WTC11 (cell line): Measurements from ENCODE around the gene NLRC4. TPM values are rescaled to one million over a fixed set of nuclear protein-coding genes. Genes with fewer than 3 reads are reported as not detected.
"Not testable (repeated sequence)": the region's sequence is repeated elsewhere in the genome, so short reads cannot be mapped to it uniquely, and the experiment has no call there.

Source experiments
- ATAC-seq: fragments of 200-7000 bp; cut with Tn5 transposase; 2 replicates; pipeline ENCODE4 v1.10.0; 2021; ENCODE audit warnings: mild to moderate bottlenecking, moderate library complexity
- CTCF ChIA-PET: fragments of 300-600 bp; sonication (Branson Sonifier 250); formaldehyde crosslinking; loops from one replicate; lab custom pipeline; 2021; ENCODE audit warnings: antibody characterized with exemption; lab: Charles Lee
- POLR2A ChIA-PET: fragments of 350-600 bp; sonication (Branson Sonifier 250); formaldehyde crosslinking; loops from one replicate; lab custom pipeline; 2021; ENCODE audit warnings: antibody characterized with exemption; lab: Charles Lee
- DNase-seq: peaks from one replicate; pipeline ENCODE4 v3.0.0; 2021; ENCODE audit warnings: low spot score
- H3K27ac Mint-ChIP-seq: 2 replicates; pipeline ENCODE4 v1.8.0; 2021; ENCODE audit warnings: mixed read lengths
- H3K27me3 Mint-ChIP-seq: 2 replicates; pipeline ENCODE4 v1.8.0; 2021; ENCODE audit warnings: low read depth, mild to moderate bottlenecking, moderate library complexity, mixed read lengths
- H3K36me3 Mint-ChIP-seq: 2 replicates; pipeline ENCODE4 v1.8.0; 2021; ENCODE audit warnings: mixed read lengths
- H3K4me1 Mint-ChIP-seq: 2 replicates; pipeline ENCODE4 v1.8.0; 2022; ENCODE audit warnings: mixed read lengths
- H3K4me3 Mint-ChIP-seq: 2 replicates; pipeline ENCODE4 v1.8.0; 2021; ENCODE audit warnings: mild to moderate bottlenecking, moderate library complexity, mixed read lengths
- H3K9me3 Mint-ChIP-seq: 2 replicates; pipeline ENCODE4 v1.8.0; 2021; ENCODE audit warnings: mixed read lengths
- ATF1 ChIP-seq: sonication (generic); formaldehyde crosslinking; IDR thresholded peaks from 2 replicates; pipeline ENCODE4 v1.8.1; 2023; ENCODE audit warnings: mild to moderate bottlenecking, moderate library complexity, missing genetic modification reagents
- CBFB ChIP-seq: sonication (generic); formaldehyde crosslinking; IDR thresholded peaks from 2 replicates; pipeline ENCODE4 v1.8.1; 2022; ENCODE audit warnings: mild to moderate bottlenecking, low read depth, missing genetic modification reagents
- CREB1 ChIP-seq: sonication (generic); formaldehyde crosslinking; IDR thresholded peaks from 2 replicates; pipeline ENCODE4 v1.8.0; 2023; ENCODE audit warnings: mild to moderate bottlenecking, missing genetic modification reagents
- ETV6 ChIP-seq: sonication (generic); formaldehyde crosslinking; IDR thresholded peaks from 2 replicates; pipeline ENCODE4 v1.8.1; 2022; ENCODE audit warnings: mild to moderate bottlenecking, missing genetic modification reagents
- GABPB1 ChIP-seq: sonication (generic); formaldehyde crosslinking; IDR thresholded peaks from 2 replicates; pipeline ENCODE4 v1.8.1; 2023; ENCODE audit warnings: mild to moderate bottlenecking, missing genetic modification reagents
- GRHL2 ChIP-seq: fragments of 250-450 bp; sonication (Bioruptor Pico); IDR thresholded peaks from 2 replicates; pipeline ENCODE4 v1.8.0; 2022; ENCODE audit warnings: mild to moderate bottlenecking, moderate library complexity; ENCODE audit not compliant: insufficient replicate concordance, severe bottlenecking
- SMAD3 ChIP-seq: sonication (generic); formaldehyde crosslinking; IDR thresholded peaks from 2 replicates; pipeline ENCODE4 v1.8.0; 2022; ENCODE audit warnings: missing genetic modification reagents, mild to moderate bottlenecking, borderline replicate concordance
- ZNF121 ChIP-seq: sonication (generic); formaldehyde crosslinking; IDR thresholded peaks from 2 replicates; pipeline ENCODE4 v1.8.0; 2023; ENCODE audit warnings: missing genetic modification reagents
- ZNF396 ChIP-seq: fragments of 250-450 bp; sonication (Bioruptor Pico); IDR thresholded peaks from 2 replicates; pipeline ENCODE4 v1.8.0; 2021; ENCODE audit warnings: mild to moderate bottlenecking, moderate library complexity, borderline replicate concordance
- ZNF671 ChIP-seq: fragments of 250-450 bp; sonication (Bioruptor Pico); IDR thresholded peaks from 2 replicates; pipeline ENCODE4 v1.8.0; 2021; ENCODE audit warnings: mild to moderate bottlenecking
- total RNA-seq: library from RNA; stranded (reverse); gene quantifications from 3 replicates; pipeline ENCODE4 v1.2.3, GENCODE V29; 2021
- TF ChIP-seq, protein P1 (sequence below): fragments of 250-450 bp; sonication (Bioruptor Pico); IDR thresholded peaks from 2 replicates; pipeline ENCODE4 v1.9.0; 2021; ENCODE audit warnings: mild to moderate bottlenecking, borderline replicate concordance
- TF ChIP-seq, protein P2 (sequence below): sonication (generic); formaldehyde crosslinking; IDR thresholded peaks from 2 replicates; pipeline ENCODE4 v1.8.0; 2022; ENCODE audit warnings: mild to moderate bottlenecking, missing genetic modification reagents
- TF ChIP-seq, protein P3 (sequence below): fragments of 250-450 bp; sonication (Bioruptor Pico); IDR thresholded peaks from 2 replicates; pipeline ENCODE4 v1.9.0; 2021; ENCODE audit warnings: mild to moderate bottlenecking
- TF ChIP-seq, protein P4 (sequence below): sonication (generic); formaldehyde crosslinking; IDR thresholded peaks from 2 replicates; pipeline ENCODE4 v1.8.1; 2022; ENCODE audit warnings: low read depth, missing genetic modification reagents, borderline replicate concordance
- TF ChIP-seq, protein P5 (sequence below): sonication (generic); formaldehyde crosslinking; IDR thresholded peaks from 2 replicates; pipeline ENCODE4 v1.8.0; 2022; ENCODE audit warnings: mild to moderate bottlenecking, missing genetic modification reagents

The NLRC4 gene
- total RNA-seq, 1 experiment from 2014 or later = not detected

DNA sequence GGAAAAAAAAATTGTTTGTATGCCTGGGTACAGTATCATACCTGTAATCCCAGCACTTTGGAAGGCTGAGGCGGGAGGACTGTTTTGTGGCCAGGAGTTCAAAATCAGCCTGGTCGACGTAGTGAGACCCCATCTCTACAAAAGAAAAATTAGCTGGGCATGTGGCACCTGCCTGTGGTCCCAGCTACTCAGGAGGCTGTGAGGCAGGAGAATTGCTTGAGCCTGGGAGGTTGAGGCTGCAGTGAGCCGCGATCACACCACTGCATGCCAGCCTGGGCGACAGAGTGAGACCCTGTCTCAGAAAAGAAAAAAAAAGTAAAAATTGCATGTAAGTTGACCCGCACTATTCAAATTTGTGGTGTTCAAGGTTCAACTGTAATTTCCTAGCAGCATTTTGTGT lies 45.9 kb upstream of the NLRC4 start:
- ChIA-PET POLR2A (no interaction called here), CTCF (no interaction called here)
- Mint-ChIP-seq H3K27ac (no peak overlapping the region), H3K36me3 (no peaks in the 10 kb centered on the region), H3K4me3 (no peak overlapping the region), H3K9me3 (no peaks in the 10 kb centered on the region), H3K27me3 (no peaks in the 10 kb centered on the region), H3K4me1 (no peaks in the 10 kb centered on the region)
- TF ChIP-seq ZNF121 (CRISPR knock-in tag) (peak; percentile 78; the same call in 1 of the 2 replicates), ATF1 (CRISPR knock-in tag) (no peak), SMAD3 (CRISPR knock-in tag) (no peak)
- DNase-seq (no peak), ATAC-seq (no peak)

DNA sequence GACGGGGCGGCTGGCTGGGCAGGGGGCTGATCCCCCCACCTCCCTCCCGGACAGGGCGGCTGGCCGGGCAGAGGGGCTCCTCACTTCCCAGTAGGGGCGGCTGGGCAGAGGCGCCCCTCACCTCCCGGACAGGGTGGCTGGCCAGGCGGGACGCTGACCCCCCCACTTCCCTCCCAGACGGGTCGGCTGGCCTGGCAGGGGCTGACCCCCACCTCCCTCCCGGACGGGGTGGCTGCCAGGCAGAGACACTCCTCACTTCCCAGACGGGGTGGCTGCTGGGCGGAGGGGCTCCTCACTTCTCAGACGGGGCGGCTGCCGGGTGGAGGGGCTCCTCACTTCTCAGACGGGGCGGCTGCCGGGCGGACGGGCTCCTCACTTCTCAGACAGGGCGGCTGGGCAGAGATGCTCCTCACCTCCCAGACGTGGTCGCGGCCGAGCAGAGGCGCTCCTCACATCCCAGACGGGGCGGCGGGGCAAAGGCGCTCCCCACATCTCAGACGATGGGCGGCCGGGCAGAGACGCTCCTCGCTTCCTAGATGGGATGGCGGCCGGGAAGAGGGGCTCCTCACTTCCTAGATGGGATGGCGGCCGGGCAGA lies 29.4 kb upstream of the NLRC4 start:
- H3K4me1 Mint-ChIP-seq, CTCF ChIA-PET, DNase-seq, H3K4me3 Mint-ChIP-seq, H3K27ac Mint-ChIP-seq, H3K27me3 Mint-ChIP-seq, H3K9me3 Mint-ChIP-seq, POLR2A ChIA-PET, ATAC-seq: not testable (repeated sequence)
- peaks cover 27% of the 10 kb centered on the region for H3K36me3 Mint-ChIP-seq

DNA sequence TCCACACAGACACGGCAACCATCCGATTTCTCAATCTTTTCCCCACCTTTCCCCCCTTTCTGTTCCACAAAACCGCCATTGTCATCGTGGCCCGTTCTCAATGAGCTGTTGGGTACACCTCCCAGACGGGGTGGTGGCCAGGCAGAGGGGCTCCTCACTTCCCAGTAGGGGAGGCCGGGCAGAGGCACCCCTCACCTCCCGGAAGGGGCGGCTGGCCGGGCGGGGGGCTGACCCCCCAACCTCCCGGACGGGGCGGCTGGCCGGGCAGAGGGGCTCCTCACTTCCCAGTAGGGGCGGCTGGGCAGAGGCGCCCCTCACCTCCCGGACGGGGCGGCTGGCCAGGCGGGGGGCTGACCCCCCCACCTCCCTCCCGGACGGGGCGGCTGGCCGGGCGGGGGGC lies 28.8 kb upstream of the NLRC4 start:
- H3K36me3 Mint-ChIP-seq = peaks cover 27% of the 10 kb centered on the region
- DNase-seq, H3K27ac Mint-ChIP-seq, H3K27me3 Mint-ChIP-seq, CTCF ChIA-PET, POLR2A ChIA-PET, H3K4me1 Mint-ChIP-seq, H3K9me3 Mint-ChIP-seq, H3K4me3 Mint-ChIP-seq, ATAC-seq: not testable (repeated sequence)

DNA sequence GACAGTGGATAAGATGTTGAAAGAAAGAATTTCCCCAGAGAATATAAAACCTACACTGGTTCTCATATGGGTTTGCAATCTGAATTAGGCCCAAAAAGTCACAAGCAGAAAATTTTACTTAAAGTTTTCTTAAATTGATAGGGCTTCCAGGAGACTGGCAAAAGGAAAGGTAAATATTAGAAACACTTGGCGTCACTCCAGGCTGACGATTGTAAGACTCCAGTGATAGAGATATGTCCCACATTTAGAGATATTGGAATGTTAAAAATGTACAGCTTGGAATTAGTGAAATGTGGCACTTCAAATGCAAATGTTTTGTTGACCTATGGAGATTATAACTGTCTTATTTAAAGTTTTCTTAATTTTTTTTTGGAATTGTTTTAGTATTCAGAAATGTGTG lies 27.1 kb upstream of the NLRC4 start:
- ChIA-PET CTCF (no interaction called here), POLR2A (no interaction called here)
- H3K9me3 Mint-ChIP-seq = peaks cover 7% of the 10 kb centered on the region; the same call in 1 of the 2 replicates
- no peaks in the 10 kb centered on the region for H3K27me3 Mint-ChIP-seq
- H3K36me3 Mint-ChIP-seq = peaks cover 27% of the 10 kb centered on the region
- H3K27ac Mint-ChIP-seq = no peak overlapping the region
- no peak for ATAC-seq
- DNase-seq = no peak
- H3K4me3 Mint-ChIP-seq = no peak overlapping the region
- TF ChIP-seq, protein P1, sequence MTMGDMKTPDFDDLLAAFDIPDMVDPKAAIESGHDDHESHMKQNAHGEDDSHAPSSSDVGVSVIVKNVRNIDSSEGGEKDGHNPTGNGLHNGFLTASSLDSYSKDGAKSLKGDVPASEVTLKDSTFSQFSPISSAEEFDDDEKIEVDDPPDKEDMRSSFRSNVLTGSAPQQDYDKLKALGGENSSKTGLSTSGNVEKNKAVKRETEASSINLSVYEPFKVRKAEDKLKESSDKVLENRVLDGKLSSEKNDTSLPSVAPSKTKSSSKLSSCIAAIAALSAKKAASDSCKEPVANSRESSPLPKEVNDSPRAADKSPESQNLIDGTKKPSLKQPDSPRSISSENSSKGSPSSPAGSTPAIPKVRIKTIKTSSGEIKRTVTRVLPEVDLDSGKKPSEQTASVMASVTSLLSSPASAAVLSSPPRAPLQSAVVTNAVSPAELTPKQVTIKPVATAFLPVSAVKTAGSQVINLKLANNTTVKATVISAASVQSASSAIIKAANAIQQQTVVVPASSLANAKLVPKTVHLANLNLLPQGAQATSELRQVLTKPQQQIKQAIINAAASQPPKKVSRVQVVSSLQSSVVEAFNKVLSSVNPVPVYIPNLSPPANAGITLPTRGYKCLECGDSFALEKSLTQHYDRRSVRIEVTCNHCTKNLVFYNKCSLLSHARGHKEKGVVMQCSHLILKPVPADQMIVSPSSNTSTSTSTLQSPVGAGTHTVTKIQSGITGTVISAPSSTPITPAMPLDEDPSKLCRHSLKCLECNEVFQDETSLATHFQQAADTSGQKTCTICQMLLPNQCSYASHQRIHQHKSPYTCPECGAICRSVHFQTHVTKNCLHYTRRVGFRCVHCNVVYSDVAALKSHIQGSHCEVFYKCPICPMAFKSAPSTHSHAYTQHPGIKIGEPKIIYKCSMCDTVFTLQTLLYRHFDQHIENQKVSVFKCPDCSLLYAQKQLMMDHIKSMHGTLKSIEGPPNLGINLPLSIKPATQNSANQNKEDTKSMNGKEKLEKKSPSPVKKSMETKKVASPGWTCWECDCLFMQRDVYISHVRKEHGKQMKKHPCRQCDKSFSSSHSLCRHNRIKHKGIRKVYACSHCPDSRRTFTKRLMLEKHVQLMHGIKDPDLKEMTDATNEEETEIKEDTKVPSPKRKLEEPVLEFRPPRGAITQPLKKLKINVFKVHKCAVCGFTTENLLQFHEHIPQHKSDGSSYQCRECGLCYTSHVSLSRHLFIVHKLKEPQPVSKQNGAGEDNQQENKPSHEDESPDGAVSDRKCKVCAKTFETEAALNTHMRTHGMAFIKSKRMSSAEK (CRISPR knock-in tag) = no peak
- TF ChIP-seq ZNF671 (CRISPR knock-in tag) = no peak
- TF ChIP-seq, protein P2, sequence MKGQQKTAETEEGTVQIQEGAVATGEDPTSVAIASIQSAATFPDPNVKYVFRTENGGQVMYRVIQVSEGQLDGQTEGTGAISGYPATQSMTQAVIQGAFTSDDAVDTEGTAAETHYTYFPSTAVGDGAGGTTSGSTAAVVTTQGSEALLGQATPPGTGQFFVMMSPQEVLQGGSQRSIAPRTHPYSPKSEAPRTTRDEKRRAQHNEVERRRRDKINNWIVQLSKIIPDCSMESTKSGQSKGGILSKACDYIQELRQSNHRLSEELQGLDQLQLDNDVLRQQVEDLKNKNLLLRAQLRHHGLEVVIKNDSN (CRISPR knock-in tag) = no peak
- H3K4me1 Mint-ChIP-seq = no peaks in the 10 kb centered on the region

DNA sequence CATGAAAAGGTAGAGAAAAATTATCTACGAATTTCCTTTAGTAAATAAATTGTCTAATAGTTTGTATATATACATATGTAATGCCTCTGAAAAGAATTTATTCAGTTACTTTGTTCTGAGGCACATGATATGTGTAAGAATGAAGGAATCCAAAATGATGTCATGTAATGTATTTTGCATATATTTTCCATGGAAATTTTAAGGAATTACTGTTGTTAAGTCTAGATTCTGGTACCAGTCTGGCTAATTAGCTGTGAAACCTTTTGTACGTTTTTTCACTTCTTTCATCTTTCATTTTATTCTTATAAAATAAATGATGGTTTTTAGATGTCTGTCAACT lies 25.3 kb upstream of the NLRC4 start:
- ChIA-PET POLR2A (no interaction called here), CTCF (no interaction called here)
- no peak for DNase-seq
- no peaks in the 10 kb centered on the region for H3K4me1 Mint-ChIP-seq
- H3K9me3 Mint-ChIP-seq = no peaks in the 10 kb centered on the region
- H3K4me3 Mint-ChIP-seq = no peak overlapping the region
- H3K27ac Mint-ChIP-seq = no peak overlapping the region
- no peaks in the 10 kb centered on the region for H3K27me3 Mint-ChIP-seq
- peaks cover 17% of the 10 kb centered on the region for H3K36me3 Mint-ChIP-seq
- ATAC-seq = no peak
- no peak for TF ChIP-seq ETV6 (CRISPR knock-in tag)
- TF ChIP-seq, protein P3, sequence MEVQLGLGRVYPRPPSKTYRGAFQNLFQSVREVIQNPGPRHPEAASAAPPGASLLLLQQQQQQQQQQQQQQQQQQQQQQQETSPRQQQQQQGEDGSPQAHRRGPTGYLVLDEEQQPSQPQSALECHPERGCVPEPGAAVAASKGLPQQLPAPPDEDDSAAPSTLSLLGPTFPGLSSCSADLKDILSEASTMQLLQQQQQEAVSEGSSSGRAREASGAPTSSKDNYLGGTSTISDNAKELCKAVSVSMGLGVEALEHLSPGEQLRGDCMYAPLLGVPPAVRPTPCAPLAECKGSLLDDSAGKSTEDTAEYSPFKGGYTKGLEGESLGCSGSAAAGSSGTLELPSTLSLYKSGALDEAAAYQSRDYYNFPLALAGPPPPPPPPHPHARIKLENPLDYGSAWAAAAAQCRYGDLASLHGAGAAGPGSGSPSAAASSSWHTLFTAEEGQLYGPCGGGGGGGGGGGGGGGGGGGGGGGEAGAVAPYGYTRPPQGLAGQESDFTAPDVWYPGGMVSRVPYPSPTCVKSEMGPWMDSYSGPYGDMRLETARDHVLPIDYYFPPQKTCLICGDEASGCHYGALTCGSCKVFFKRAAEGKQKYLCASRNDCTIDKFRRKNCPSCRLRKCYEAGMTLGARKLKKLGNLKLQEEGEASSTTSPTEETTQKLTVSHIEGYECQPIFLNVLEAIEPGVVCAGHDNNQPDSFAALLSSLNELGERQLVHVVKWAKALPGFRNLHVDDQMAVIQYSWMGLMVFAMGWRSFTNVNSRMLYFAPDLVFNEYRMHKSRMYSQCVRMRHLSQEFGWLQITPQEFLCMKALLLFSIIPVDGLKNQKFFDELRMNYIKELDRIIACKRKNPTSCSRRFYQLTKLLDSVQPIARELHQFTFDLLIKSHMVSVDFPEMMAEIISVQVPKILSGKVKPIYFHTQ = no peak
- TF ChIP-seq, protein P4, sequence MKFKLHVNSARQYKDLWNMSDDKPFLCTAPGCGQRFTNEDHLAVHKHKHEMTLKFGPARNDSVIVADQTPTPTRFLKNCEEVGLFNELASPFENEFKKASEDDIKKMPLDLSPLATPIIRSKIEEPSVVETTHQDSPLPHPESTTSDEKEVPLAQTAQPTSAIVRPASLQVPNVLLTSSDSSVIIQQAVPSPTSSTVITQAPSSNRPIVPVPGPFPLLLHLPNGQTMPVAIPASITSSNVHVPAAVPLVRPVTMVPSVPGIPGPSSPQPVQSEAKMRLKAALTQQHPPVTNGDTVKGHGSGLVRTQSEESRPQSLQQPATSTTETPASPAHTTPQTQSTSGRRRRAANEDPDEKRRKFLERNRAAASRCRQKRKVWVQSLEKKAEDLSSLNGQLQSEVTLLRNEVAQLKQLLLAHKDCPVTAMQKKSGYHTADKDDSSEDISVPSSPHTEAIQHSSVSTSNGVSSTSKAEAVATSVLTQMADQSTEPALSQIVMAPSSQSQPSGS (CRISPR knock-in tag) = no peak
- TF ChIP-seq GABPB1 (CRISPR knock-in tag) = no peak
- no peak for TF ChIP-seq ZNF396 (CRISPR knock-in tag)
- no peak for TF ChIP-seq SMAD3 (CRISPR knock-in tag)
- no peak for TF ChIP-seq ATF1 (CRISPR knock-in tag)
- no peak for TF ChIP-seq CBFB (CRISPR knock-in tag)
- TF ChIP-seq, protein P5, sequence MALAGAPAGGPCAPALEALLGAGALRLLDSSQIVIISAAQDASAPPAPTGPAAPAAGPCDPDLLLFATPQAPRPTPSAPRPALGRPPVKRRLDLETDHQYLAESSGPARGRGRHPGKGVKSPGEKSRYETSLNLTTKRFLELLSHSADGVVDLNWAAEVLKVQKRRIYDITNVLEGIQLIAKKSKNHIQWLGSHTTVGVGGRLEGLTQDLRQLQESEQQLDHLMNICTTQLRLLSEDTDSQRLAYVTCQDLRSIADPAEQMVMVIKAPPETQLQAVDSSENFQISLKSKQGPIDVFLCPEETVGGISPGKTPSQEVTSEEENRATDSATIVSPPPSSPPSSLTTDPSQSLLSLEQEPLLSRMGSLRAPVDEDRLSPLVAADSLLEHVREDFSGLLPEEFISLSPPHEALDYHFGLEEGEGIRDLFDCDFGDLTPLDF (CRISPR knock-in tag) = no peak
- TF ChIP-seq CREB1 = no peak
- no peak for TF ChIP-seq GRHL2 (CRISPR knock-in tag)
